Measurements from ENCODE around the gene ARHGEF4. TPM values are rescaled to one million over a fixed set of nuclear protein-coding genes. Genes with fewer than 3 reads are reported as not detected.

ARHGEF4 gene
- total RNA-seq, 1 donor from 2014 or later: 2.6 TPM

GRCh38 chr2:131027566-131028528, 191.1 kb downstream of the ARHGEF4 start:
- peak; percentile 76 for DNase-seq (ENCODE audit: extremely low spot score, unreplicated experiment)
- Mint-ChIP-seq H3K4me3 (ENCODE audit: unreplicated experiment) (no peak overlapping the region), H3K4me1 (ENCODE audit: unreplicated experiment) (no peaks in the 10 kb centered on the region), H3K27me3 (ENCODE audit: unreplicated experiment) (peaks cover 9% of the 10 kb centered on the region), H3K9me3 (ENCODE audit: unreplicated experiment) (no peaks in the 10 kb centered on the region), H3K36me3 (ENCODE audit: unreplicated experiment) (no peaks in the 10 kb centered on the region), H3K27ac (ENCODE audit: unreplicated experiment) (no peak overlapping the region)
- TF ChIP-seq CTCF (IDR thresholded peaks at IDR 0.05): no peak

- no peaks in the 10 kb centered on the region for H3K9me3 Mint-ChIP-seq (ENCODE audit: unreplicated experiment)
- TF ChIP-seq CTCF (IDR thresholded peaks at IDR 0.05): no peak
- peaks cover 7% of the 10 kb centered on the region for H3K4me1 Mint-ChIP-seq (ENCODE audit: unreplicated experiment)
- peaks cover 13% of the 10 kb centered on the region for H3K27me3 Mint-ChIP-seq (ENCODE audit: unreplicated experiment)
- H3K27ac Mint-ChIP-seq (ENCODE audit: unreplicated experiment): no peak overlapping the region
- H3K4me3 Mint-ChIP-seq (ENCODE audit: unreplicated experiment): no peak overlapping the region
- peak; percentile 60 for DNase-seq (ENCODE audit: extremely low spot score, unreplicated experiment)
- H3K36me3 Mint-ChIP-seq (ENCODE audit: unreplicated experiment): no peaks in the 10 kb centered on the region
Observed at GRCh38 chr2:131029812-131030211, 193.1 kb downstream of the ARHGEF4 start.

GRCh38 chr2:131030478-131030971, 193.8 kb downstream of the ARHGEF4 start:
- peaks cover 7% of the 10 kb centered on the region for H3K4me1 Mint-ChIP-seq (ENCODE audit: unreplicated experiment)

GRCh38 chr2:131031431-131031841, 194.7 kb downstream of the ARHGEF4 start:
- Mint-ChIP-seq H3K27me3 (ENCODE audit: unreplicated experiment) (peaks cover 10% of the 10 kb centered on the region), H3K4me3 (ENCODE audit: unreplicated experiment) (no peak overlapping the region), H3K4me1 (ENCODE audit: unreplicated experiment) (peaks cover 7% of the 10 kb centered on the region), H3K9me3 (ENCODE audit: unreplicated experiment) (no peaks in the 10 kb centered on the region), H3K27ac (ENCODE audit: unreplicated experiment) (no peak overlapping the region), H3K36me3 (ENCODE audit: unreplicated experiment) (no peaks in the 10 kb centered on the region)
- peak; percentile 80 for DNase-seq (ENCODE audit: extremely low spot score, unreplicated experiment)
- no peak for TF ChIP-seq CTCF (IDR thresholded peaks at IDR 0.05)

More at GRCh38 chr2:131030478-131030971, 193.8 kb downstream of the ARHGEF4 start:
- H3K36me3 Mint-ChIP-seq (ENCODE audit: unreplicated experiment): no peaks in the 10 kb centered on the region
- H3K4me3 Mint-ChIP-seq (ENCODE audit: unreplicated experiment): no peak overlapping the region
- peaks cover 12% of the 10 kb centered on the region for H3K27me3 Mint-ChIP-seq (ENCODE audit: unreplicated experiment)
- H3K9me3 Mint-ChIP-seq (ENCODE audit: unreplicated experiment): no peaks in the 10 kb centered on the region
- no peak for TF ChIP-seq CTCF (IDR thresholded peaks at IDR 0.05)
- no peak overlapping the region for H3K27ac Mint-ChIP-seq (ENCODE audit: unreplicated experiment)
- DNase-seq (ENCODE audit: extremely low spot score, unreplicated experiment): peak; percentile 81

GRCh38 chr2:131031875-131032274, 195.2 kb downstream of the ARHGEF4 start:
- H3K4me1 Mint-ChIP-seq (ENCODE audit: unreplicated experiment): peaks cover 7% of the 10 kb centered on the region
- H3K27ac Mint-ChIP-seq (ENCODE audit: unreplicated experiment): no peak overlapping the region
- peaks cover 8% of the 10 kb centered on the region for H3K27me3 Mint-ChIP-seq (ENCODE audit: unreplicated experiment)
- no peak for TF ChIP-seq CTCF (IDR thresholded peaks at IDR 0.05)
- H3K9me3 Mint-ChIP-seq (ENCODE audit: unreplicated experiment): no peaks in the 10 kb centered on the region
- H3K4me3 Mint-ChIP-seq (ENCODE audit: unreplicated experiment): no peak overlapping the region
- no peak for DNase-seq (ENCODE audit: extremely low spot score, unreplicated experiment)
- H3K36me3 Mint-ChIP-seq (ENCODE audit: unreplicated experiment): no peaks in the 10 kb centered on the region

Measured in osteocyte (in vitro differentiated cells).